Prostate gland (tissue), 2 donors: Measurements from ENCODE around the gene DNAJB5. TPM values are rescaled to one million over a fixed set of nuclear protein-coding genes. Genes with fewer than 3 reads are reported as not detected.

ENCODE experiments used
- DNase-seq: peaks from one replicate; pipeline ENCODE4 v3.0.0-alpha.2; 2019; ENCODE audit warnings: low spot score
- H3K27ac ChIP-seq, 2 donors: fragments of 200-600 bp; sonication (generic); 2 replicates each; pipeline ENCODE4 v1.5.1; 2017 to 2019
- H3K27me3 ChIP-seq: fragments of 200-600 bp; sonication (generic); replicated peaks from 2 replicates; pipeline ENCODE4 v1.5.1; 2019; ENCODE audit not compliant: insufficient read depth
- H3K36me3 ChIP-seq, 2 donors: fragments of 200-600 bp; sonication (generic); 1 replicate in 1 of 2; 2 replicates in 1 of 2; pipeline versions ENCODE4 v1.5.1 to v1.8.1; 2017 to 2019
- H3K4me1 ChIP-seq: fragments of 200-600 bp; sonication (generic); replicated peaks from 2 replicates; pipeline ENCODE4 v1.5.1; 2019
- H3K4me3 ChIP-seq, 2 donors: fragments of 200-600 bp; sonication (generic); 2 replicates each; pipeline ENCODE4 v1.5.1; 2017 to 2019
- H3K9me3 ChIP-seq: fragments of 200-600 bp; sonication (generic); 2 replicates; pipeline ENCODE4 v1.5.1; 2017
- CTCF ChIP-seq, 4 experiments: fragments of 200-600 bp in 2 of 4; fragments of 450-650 bp in 2 of 4; sonication (generic) in 2 of 4; IDR thresholded peaks; 1 replicate in 3 of 4; 2 replicates in 1 of 4; pipeline ENCODE4 v1.5.1; 2016 to 2019; ENCODE audit warnings: antibody characterized with exemption in 4 of 4, mild to moderate bottlenecking in 2 of 4, moderate library complexity in 2 of 4
- POLR2A ChIP-seq: fragments of 450-650 bp; IDR thresholded peaks from one replicate; pipeline ENCODE4 v1.6.1; 2016; ENCODE audit warnings: antibody characterized with exemption, mild to moderate bottlenecking
- POLR2AphosphoS5 ChIP-seq: sonication (generic); formaldehyde crosslinking; IDR thresholded peaks from one replicate; pipeline ENCODE4 v1.6.1; 2017; ENCODE audit warnings: antibody characterized with exemption
- WGBS: methylation state at CpG from one replicate; pipeline ENCODE4 v1.1.5; 2018; 5-methylcytosine and 5-hydroxymethylcytosine counted together
- intact Hi-C: fragments of 100-400 bp; cut with DNase I; formaldehyde crosslinking; loops from one replicate; pipeline ENCODE4 v1.14.2; 2022
- total RNA-seq, 2 donors: library from RNA; depleted of rRNA; stranded (reverse); fragments of >200 nt; gene quantifications; one replicate each; pipeline ENCODE4 v1.1.0, GENCODE V29; 2016

The DNAJB5 gene
- total RNA-seq, 2 donors from 2014 or later = 16.5 to 43.3 TPM

- Histone ChIP-seq H3K4me1 (no peaks in the 10 kb centered on the region), H3K27me3 (no peaks in the 10 kb centered on the region), H3K27ac (no peak overlapping the region), H3K4me3 (no peak overlapping the region), H3K36me3 (no peaks in the 10 kb centered on the region), H3K9me3 (no peaks in the 10 kb centered on the region)
- WGBS = 92% methylated on average over 10 of the region's 11 CpGs
- TF ChIP-seq CTCF (IDR thresholded peaks at IDR 0.05) (no peak), POLR2A (no peak), POLR2AphosphoS5 (no peak)
- no peak for DNase-seq
- intact Hi-C loops = no loop called here
Measured at GRCh38 chr9:34976441-34976840, 13.1 kb upstream of the DNAJB5 start.

GRCh38 chr9:34976992-34977391 lies 12.6 kb upstream of the DNAJB5 start:
- Histone ChIP-seq H3K27me3 (no peaks in the 10 kb centered on the region), H3K4me1 (no peaks in the 10 kb centered on the region), H3K36me3 (no peaks in the 10 kb centered on the region), H3K4me3 (no peak overlapping the region), H3K27ac (no peak overlapping the region), H3K9me3 (no peaks in the 10 kb centered on the region)
- WGBS = 82% methylated on average over 11 of the region's 11 CpGs
- DNase-seq = no peak
- TF ChIP-seq POLR2A (no peak), POLR2AphosphoS5 (no peak), CTCF (IDR thresholded peaks at IDR 0.05) (no peak)
- intact Hi-C loops = no loop called here

GRCh38 chr9:34980181-34980761 lies 9.3 kb upstream of the DNAJB5 start:
- Histone ChIP-seq H3K4me1 (no peaks in the 10 kb centered on the region), H3K27ac (no peak overlapping the region), H3K36me3 (no peaks in the 10 kb centered on the region), H3K9me3 (no peaks in the 10 kb centered on the region), H3K27me3 (no peaks in the 10 kb centered on the region), H3K4me3 (no peak overlapping the region)
- 70% methylated on average over 11 of the region's 11 CpGs for WGBS
- TF ChIP-seq POLR2AphosphoS5 (no peak), CTCF (IDR thresholded peaks at IDR 0.05) (no peak), POLR2A (no peak)
- no peak for DNase-seq
- intact Hi-C loops = loop anchor here (5.0 to 10.0 kb wide), 2 partner anchors 73 to 275 kb away; no protein-coding TSS in a partner anchor

GRCh38 chr9:34982361-34982760 lies 7.2 kb upstream of the DNAJB5 start:
- WGBS = 67% methylated on average over 7 of the region's 7 CpGs
- Histone ChIP-seq H3K4me3 (no peak overlapping the region), H3K27me3 (no peaks in the 10 kb centered on the region), H3K4me1 (no peaks in the 10 kb centered on the region), H3K36me3 (no peaks in the 10 kb centered on the region), H3K27ac (no peak overlapping the region), H3K9me3 (no peaks in the 10 kb centered on the region)
- intact Hi-C loops = loop anchor here (5.0 to 10.0 kb wide), 2 partner anchors 75 to 278 kb away; no protein-coding TSS in a partner anchor
- no peak for DNase-seq
- TF ChIP-seq POLR2AphosphoS5 = no peak
- TF ChIP-seq POLR2A = no peak
- no peak for TF ChIP-seq CTCF (IDR thresholded peaks at IDR 0.05)

- TF ChIP-seq CTCF (IDR thresholded peaks at IDR 0.05) (no peak), POLR2A (no peak), POLR2AphosphoS5 (no peak)
- intact Hi-C loops = loop anchor here (5.0 to 10.0 kb wide), 2 partner anchors 76 to 278 kb away; no protein-coding TSS in a partner anchor
- Histone ChIP-seq H3K9me3 (no peaks in the 10 kb centered on the region), H3K4me3 (no peak overlapping the region), H3K36me3 (no peaks in the 10 kb centered on the region), H3K27ac (no peak overlapping the region), H3K4me1 (no peaks in the 10 kb centered on the region), H3K27me3 (no peaks in the 10 kb centered on the region)
- DNase-seq = no peak
- WGBS = 93% methylated on average over 2 of the region's 2 CpGs
Measured at GRCh38 chr9:34983209-34983608, 6.3 kb upstream of the DNAJB5 start.
